ENCODE data around the gene HSF2BP.
"Not testable (repeated sequence)": the region's sequence is repeated elsewhere in the genome, so short reads cannot be mapped to it uniquely, and the experiment has no call there.

Gene HSF2BP

DNA sequence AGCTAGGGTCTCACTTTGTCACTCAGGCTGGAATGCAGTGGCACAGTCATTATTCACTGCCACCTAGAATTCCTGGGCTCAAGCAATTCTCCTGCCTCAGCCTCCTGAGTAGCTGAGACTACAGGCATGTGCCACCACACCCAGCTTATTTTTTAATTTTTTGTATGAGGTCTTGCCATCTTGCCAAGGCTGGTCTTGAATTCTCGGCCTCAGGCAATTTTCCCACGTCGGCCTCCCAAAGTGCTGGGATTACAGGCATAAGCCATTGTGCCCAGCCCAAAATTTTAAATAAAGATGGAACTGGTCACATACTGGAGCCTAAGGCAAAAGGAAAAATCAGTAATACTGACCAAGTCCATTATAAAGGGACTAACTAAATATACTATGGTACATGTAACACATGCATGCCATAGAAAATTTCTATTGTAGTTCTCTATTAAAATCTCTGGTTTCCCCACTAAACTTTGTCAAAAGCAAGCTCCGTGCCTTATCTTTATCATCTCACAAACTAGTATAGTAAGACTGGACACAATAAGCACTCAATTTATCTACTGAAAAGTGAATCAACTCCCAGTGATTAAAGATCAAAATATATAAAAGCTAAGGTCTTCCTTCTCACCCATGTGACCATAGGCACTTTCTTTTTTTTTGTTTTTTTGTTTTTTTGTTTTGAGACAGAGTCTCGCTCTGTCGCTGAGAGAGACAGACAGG, 61.6 kb downstream of the HSF2BP start:
- no peak for DNase-seq (ENCODE audit: low spot score)

DNA sequence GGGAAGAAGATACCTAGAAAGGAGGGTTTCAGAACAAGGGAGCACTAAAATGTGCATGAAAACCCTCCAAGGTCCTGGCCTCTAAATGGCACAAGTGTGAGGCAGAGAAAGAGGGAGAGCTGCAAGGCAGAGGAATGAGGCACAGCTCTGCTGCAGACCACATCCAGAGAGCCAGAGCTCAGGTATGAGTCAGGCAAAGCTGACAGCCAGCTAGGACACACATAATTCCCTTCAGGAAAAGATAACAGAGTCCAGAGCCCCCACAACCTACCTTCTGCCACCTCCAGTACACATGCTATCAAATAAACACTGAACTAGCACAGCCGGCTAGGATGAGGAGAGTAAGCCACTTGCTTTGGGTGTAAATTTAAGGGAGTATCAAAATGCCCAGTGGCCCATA, 62.2 kb downstream of the HSF2BP start:
- DNase-seq (ENCODE audit: low spot score), result no peak

GRCh38 chr21:43596616-43597015, 62.7 kb downstream of the HSF2BP start:
- DNase-seq (ENCODE audit: low spot score), result no peak

DNA sequence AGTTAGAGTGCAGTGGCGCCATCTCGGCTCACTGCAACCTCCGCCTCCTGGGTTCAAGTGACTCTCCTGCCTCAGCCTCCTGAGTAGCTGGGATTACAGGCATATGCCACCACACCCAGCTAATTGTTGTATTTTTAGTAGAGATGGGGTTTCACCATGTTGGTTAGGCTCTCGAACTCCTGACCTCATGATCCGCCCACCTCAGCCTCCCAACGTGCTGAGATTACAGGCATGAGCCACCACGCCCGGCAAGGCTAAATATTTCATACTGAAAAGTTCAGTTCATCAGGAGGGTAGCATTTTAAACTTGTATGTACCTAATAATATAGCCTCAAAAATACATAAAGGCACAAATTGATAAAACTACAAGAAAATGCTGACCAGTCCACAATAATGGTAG, 63.5 kb downstream of the HSF2BP start:
- DNase-seq (ENCODE audit: low spot score), result not testable (repeated sequence)

- DNase-seq (ENCODE audit: low spot score), result no peak
Measured at GRCh38 chr21:43593078-43593477, 66.2 kb downstream of the HSF2BP start.

GRCh38 chr21:43591571-43591970, 67.7 kb downstream of the HSF2BP start:
- DNase-seq (ENCODE audit: low spot score), result no peak

DNA sequence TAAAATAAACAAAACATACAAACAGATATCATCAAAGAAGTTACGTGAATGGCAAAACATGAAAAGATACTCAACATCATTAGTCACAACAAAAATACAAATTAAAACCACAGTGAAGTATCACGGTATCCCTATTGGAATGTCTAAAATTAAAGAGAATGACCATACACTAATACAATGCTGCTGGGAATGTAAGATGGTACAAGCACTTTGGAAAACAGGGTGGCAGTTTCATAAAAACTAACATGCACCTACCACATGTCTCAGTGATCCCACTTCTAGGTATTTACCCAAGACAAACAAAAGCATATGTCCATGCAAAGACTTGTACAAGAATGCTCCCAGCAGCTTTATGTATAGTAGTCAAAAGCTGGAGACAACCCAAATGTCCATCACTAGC, 69.1 kb downstream of the HSF2BP start:
- no peak for DNase-seq (ENCODE audit: low spot score)

GRCh38 chr21:43588957-43589356, 70.3 kb downstream of the HSF2BP start:
- no peak for DNase-seq (ENCODE audit: low spot score)

- DNase-seq (ENCODE audit: low spot score), result no peak
Measured at GRCh38 chr21:43585924-43586413, 73.3 kb downstream of the HSF2BP start.

DNA sequence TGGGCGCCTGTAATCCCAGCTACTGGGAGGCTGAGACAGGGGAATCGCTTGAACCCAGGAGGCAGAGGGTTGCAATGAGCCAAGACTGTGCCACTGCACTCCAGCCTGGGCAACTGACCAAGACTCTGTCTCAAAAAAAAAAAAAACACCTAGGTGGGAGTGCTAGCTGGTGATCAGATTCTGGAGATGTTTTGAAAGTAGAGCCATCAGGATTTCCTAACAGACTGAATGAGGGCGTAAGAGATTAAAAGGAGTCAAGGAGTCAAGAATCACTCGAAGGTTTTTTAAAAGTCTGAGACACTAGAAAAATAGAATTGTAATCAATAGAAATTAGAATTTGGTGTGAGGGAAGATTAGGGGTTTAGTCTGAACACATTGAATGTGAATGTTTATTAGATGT, 73.8 kb downstream of the HSF2BP start:
- DNase-seq (ENCODE audit: low spot score), result no peak

- no peak for DNase-seq (ENCODE audit: low spot score)
Measured at GRCh38 chr21:43581453-43581852, 77.8 kb downstream of the HSF2BP start.

- DNase-seq (ENCODE audit: low spot score), result no peak
Measured at GRCh38 chr21:43578677-43579303, 80.5 kb downstream of the HSF2BP start.

DNA sequence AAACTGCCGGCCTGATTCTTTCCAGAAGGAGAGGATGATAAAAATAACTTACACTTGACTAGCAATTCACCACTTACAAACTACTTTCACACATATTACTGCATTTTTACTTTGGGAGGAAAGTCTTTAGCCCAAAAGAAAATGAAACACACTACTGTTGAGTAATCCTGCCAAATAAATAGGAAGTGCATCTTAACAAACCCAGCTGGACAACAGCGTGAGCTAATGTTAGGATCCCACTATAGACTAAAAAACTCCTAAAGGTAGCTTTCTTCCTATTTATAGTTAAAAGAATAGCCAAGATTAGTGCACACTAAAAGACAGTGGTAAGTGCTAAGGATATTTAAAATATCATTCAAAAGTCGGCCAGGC, 83.8 kb downstream of the HSF2BP start:
- no peak for DNase-seq (ENCODE audit: low spot score)

DNA sequence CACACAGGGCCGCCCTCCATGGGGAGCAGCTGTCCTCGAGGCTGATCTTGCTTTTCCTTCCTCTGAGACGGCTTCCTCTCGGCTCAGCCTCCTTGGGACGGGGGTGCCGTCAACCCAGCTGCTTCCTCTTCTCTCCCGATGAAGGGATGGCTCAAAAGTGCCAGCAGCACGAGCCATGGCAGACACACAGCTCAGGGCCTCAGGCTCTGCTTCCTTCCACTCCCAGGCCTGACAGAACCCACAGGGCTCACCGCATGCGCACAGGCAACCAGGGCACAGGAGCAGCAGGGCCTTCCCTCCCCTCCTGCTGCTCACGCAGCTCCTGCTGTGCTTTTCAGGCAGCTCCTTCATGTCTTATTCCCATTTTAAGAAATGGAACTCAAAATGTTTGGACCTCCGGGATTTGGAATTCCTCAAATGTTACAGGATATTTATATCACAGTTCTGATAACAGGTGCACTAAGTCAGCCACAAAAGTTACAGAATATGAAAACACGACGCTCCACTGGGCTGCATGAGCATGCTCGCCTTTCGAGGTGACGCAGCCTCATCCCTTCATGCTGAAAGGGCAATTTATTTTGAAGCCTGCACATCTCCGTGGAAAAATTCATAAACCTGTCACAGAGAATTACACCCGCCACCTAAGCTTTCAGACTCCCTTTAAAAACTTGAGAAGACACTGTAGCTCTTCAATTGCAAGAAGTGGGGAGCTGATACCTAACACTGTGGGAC, 84.4 kb downstream of the HSF2BP start:
- no peak for DNase-seq (ENCODE audit: low spot score)

DNA sequence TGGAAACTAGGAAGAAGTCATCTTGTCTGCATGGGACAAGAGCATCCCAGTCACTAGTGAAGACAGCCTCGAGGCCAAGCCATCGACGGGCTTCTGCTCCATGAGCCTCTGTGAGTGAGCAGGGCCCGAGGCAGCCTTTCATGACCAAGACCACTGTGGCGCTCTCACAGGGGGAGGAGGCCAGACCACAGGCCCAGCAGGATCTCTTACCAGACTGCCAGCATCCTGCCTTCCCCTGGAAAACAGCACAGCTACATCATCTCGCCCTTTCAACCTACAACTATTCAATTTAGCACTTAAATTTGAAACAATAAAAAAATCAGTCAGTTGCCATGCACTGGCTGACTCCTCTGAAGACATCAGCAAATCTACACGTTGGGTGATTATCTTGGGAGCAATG, 85.4 kb downstream of the HSF2BP start:
- no peak for DNase-seq (ENCODE audit: low spot score)

DNA sequence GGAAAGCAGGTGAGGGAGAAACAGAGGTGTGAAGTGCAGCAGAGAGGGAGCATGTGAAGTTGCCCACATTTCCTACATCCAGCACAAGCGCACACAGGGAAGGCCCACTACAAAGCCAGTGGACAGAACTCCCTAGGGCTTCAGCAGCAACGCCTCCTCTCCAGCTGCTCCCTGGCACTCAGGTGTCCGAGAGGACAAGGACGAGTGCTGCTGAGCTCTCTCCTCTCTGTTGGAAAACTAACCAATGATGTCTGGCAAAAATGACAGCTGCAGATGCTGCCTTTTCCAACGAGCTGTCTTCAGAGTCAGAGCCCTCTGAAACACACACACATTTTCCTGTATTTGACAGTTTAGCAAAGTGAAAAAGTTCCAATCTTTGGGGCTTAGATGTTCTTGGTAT, 86.8 kb downstream of the HSF2BP start:
- no peak for DNase-seq (ENCODE audit: low spot score)

GRCh38 chr21:43571976-43572375, 87.3 kb downstream of the HSF2BP start:
- DNase-seq (ENCODE audit: low spot score), result no peak

DNA sequence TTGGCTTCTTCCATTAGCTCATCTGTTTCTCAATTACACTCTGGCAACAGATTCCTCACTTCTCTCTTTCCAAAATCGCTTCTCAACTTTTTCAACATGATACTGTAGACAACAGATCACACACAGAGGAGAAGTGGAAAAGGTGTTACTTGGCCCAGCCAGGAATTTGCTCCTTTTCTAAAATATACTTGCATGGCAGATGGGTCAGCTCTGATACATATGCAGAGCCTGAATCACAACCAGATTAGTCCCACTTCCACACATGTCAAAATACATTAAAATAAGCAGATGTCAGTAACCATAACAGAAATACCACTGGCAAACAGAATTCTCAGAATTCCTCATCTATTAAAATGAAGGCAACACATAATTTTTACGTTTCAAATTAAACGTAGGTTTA, 89.1 kb downstream of the HSF2BP start:
- DNase-seq (ENCODE audit: low spot score), result not testable (repeated sequence)

DNA sequence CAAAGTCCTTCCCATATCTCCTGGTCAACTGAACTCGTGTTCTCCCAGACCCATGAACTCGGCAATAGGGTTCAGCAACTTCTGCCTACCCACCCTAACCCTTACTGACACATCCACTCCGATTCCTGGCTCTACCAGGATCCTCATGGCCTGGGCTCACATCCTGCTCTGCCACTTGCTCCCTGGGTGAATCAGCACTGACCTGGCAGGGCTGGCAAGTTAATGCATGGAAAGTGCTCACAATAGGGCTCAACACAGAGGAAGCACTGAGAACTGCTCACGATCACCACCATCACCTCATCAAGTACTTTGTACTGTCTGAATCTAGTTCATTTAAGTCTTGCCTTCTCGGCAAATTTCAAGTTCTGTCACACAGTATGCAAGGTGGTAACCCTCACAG, 96.8 kb downstream of the HSF2BP start:
- not testable (repeated sequence) for DNase-seq (ENCODE audit: low spot score)

- DNase-seq (ENCODE audit: low spot score), result not testable (repeated sequence)
Measured at GRCh38 chr21:43540561-43540960, 118.7 kb downstream of the HSF2BP start.

DNA sequence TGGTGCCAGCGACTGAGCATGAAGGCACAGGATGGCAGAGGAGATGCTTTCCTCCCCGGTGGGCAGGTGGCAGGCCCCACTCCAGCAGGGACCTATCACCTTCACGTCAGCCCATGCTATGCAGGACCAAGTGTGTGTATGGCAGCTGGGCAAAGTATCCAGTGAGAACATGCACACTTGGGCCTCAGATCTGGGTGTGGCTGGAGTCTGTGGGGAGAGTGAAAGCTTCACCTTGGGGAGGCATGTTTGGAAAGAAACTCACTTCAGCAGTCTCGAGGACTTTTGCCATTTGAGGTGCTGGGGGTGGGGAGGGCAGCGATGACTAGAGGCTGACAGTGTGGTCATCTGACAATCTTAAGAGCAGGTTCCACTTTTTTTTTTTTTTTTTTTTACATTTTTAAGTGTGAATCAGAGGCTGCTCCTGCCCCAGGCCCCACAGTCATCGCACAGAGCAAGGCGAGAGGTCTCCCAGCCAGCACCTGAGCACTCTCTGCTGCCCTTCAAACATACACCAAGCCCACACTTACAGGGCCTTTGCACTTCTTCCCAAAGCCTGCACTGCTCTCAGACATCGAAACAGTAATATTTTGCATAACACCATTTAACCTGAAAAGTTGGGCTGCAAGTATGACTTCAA, 136.7 kb downstream of the HSF2BP start:
- DNase-seq (ENCODE audit: low spot score), result not testable (repeated sequence)

GRCh38 chr21:43517701-43518100, 141.6 kb downstream of the HSF2BP start:
- DNase-seq (ENCODE audit: low spot score), result not testable (repeated sequence)

Data from NAMALWA (cell line).